ENCODE measurements around the gene MAFG. TPM values are rescaled to one million over a fixed set of nuclear protein-coding genes. Genes with fewer than 3 reads are reported as not detected.

MAFG gene
- total and polyA plus RNA-seq, 9 of the 15 experiments (the other 6 are each of a cell fraction or from before 2014, with no cell fraction given): 1.1 to 58.1 (median 24.9) TPM

DNA sequence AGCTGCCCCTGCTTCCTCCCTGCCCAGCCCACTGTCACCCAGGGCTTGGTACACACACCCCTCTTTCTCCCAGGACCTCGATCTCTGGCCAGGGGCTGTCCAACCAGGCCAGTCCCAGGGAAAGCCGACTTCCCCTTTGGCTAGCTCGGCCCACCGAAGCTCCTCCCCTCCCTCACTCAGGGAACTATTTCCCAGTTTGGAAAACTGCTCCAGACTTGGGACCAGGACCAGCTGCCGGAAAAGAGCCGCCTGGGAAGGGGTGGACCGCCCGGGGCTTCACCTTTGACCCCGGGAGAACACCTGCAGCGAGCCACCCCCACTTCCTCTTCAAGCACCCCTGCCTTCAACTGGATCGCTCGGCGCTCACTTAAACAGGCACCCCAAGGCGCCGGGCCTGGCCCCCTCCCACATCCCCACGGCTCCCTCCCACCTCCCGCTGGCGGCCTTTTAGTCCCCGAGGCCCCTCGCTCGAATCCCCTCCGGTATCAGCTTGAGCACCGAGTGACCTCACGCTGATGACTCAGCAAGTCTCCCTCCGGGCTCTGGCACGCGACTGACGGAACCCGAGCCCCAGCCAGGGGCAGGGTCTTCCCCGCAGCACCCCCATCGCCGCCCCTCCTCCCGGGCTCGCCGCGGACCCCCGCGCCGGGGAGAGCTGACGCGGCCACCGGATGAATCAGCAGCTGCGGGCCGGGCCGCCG is 934 bp downstream of the MAFG start (continued):
- TF ChIP-seq ZBTB1 (CRISPR knock-in tag; IDR thresholded peaks at IDR 0.05; ENCODE audit: borderline replicate concordance, low read depth) (no peak), HNRNPLL (IDR thresholded peaks at IDR 0.05; ENCODE audit: low read depth, low read length, poor library complexity, severe bottlenecking) (peak; percentile 48), NR2C1 (IDR thresholded peaks at IDR 0.05) (peak; percentile 94), NR2C1 (tag; IDR thresholded peaks at IDR 0.05) (peak; percentile 94), ZNF212 (CRISPR knock-in tag; IDR thresholded peaks at IDR 0.05) (no peak), RBFOX2 (IDR thresholded peaks at IDR 0.05; ENCODE audit: low read depth, low read length) (peak; percentile 80), NFE2 (IDR thresholded peaks at IDR 0.05; ENCODE audit: low read depth) (peak; percentile 96), RAD21 (CRISPR knock-in tag; conservative IDR thresholded peaks at IDR 0.05 in 1 of 2, IDR thresholded peaks at IDR 0.05 in 1 of 2) (no peak), ZBTB7A (IDR thresholded peaks at IDR 0.05; ENCODE audit: borderline replicate concordance, control insufficient read depth, low read depth, low read length) (peak; percentile 97), PRMT5 (CRISPR knock-in tag; IDR thresholded peaks at IDR 0.05) (no peak), GABPB1 (CRISPR knock-in tag; IDR thresholded peaks at IDR 0.05) (no peak), CREB1 (IDR thresholded peaks at IDR 0.05) (0 out of 2 replicates have a peak, but pooled peaks have one; percentile 35), CREB1 (CRISPR knock-in tag; IDR thresholded peaks at IDR 0.05) (no peak), TARDBP (IDR thresholded peaks at IDR 0.05) (0 out of 2 replicates have a peak, but pooled peaks have one; percentile 17), ZBTB17 (CRISPR knock-in tag; IDR thresholded peaks at IDR 0.05) (peak; percentile 92), KDM5B (IDR thresholded peaks at IDR 0.05; ENCODE audit: insufficient replicate concordance, low read depth, low read length) (no peak), L3MBTL2 (IDR thresholded peaks at IDR 0.05) (peak; percentile 41; the same call in 1 of the 2 replicates)
- TF ChIP-seq, protein P1, sequence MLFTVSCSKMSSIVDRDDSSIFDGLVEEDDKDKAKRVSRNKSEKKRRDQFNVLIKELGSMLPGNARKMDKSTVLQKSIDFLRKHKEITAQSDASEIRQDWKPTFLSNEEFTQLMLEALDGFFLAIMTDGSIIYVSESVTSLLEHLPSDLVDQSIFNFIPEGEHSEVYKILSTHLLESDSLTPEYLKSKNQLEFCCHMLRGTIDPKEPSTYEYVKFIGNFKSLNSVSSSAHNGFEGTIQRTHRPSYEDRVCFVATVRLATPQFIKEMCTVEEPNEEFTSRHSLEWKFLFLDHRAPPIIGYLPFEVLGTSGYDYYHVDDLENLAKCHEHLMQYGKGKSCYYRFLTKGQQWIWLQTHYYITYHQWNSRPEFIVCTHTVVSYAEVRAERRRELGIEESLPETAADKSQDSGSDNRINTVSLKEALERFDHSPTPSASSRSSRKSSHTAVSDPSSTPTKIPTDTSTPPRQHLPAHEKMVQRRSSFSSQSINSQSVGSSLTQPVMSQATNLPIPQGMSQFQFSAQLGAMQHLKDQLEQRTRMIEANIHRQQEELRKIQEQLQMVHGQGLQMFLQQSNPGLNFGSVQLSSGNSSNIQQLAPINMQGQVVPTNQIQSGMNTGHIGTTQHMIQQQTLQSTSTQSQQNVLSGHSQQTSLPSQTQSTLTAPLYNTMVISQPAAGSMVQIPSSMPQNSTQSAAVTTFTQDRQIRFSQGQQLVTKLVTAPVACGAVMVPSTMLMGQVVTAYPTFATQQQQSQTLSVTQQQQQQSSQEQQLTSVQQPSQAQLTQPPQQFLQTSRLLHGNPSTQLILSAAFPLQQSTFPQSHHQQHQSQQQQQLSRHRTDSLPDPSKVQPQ (CRISPR knock-in tag; IDR thresholded peaks at IDR 0.05; ENCODE audit: borderline replicate concordance): no peak
